K562 (cell line): ENCODE results near the gene ICAM1. TPM values are rescaled to one million over a fixed set of nuclear protein-coding genes. Genes with fewer than 3 reads are reported as not detected.

Experiments
- BRD4 ChIP-seq: fragments of 200-600 bp; sonication (generic); IDR thresholded peaks from 2 replicates; pipeline ENCODE4 v1.6.1; 2017; ENCODE audit warnings: inconsistent platforms
- CTCFL ChIP-seq: IDR thresholded peaks from 2 replicates; pipeline ENCODE4 v1.6.1; 2011; ENCODE audit warnings: borderline replicate concordance, low read depth, mild to moderate bottlenecking, moderate library complexity, low read length; ENCODE audit not compliant: insufficient read depth, poor library complexity, severe bottlenecking
- FOXJ2 ChIP-seq: fragments of 200-800 bp; sonication (Bioruptor generic); IDR thresholded peaks from 2 replicates; pipeline ENCODE4 v1.6.1; 2016; ENCODE audit warnings: missing genetic modification characterization, missing compliant biosample characterization
- GABPA ChIP-seq: fragments of 200-800 bp; sonication (Bioruptor generic); conservative IDR thresholded peaks from 2 replicates; pipeline ENCODE4 v1.6.1; 2016; ENCODE audit warnings: low read depth, missing genetic modification characterization, missing compliant biosample characterization
- MLLT1 ChIP-seq, 2 experiments: fragments of 450-650 bp; IDR thresholded peaks; 2 replicates each; pipeline ENCODE4 v1.6.1; 2016
- POLR2G ChIP-seq: fragments of 200-400 bp; formaldehyde crosslinking; IDR thresholded peaks from 2 replicates; pipeline ENCODE4 v1.6.1; 2017; ENCODE audit warnings: low read depth, mild to moderate bottlenecking, antibody characterized with exemption, low read length, moderate library complexity
- REST ChIP-seq, 2 experiments: fragments of 450-650 bp; formaldehyde crosslinking in 1 of 2; IDR thresholded peaks; 2 replicates each; pipeline versions ENCODE4 v1.4.0 to v1.6.1; 2014 to 2020; ENCODE audit warnings: mild to moderate bottlenecking in 2 of 2, borderline replicate concordance in 1 of 2, low read depth in 1 of 2
- SUPT5H ChIP-seq: fragments of 450-650 bp; IDR thresholded peaks from 2 replicates; pipeline ENCODE4 v1.6.1; 2016
- TOE1 ChIP-seq, 2 experiments: fragments of 450-650 bp in 1 of 2; sonication (generic) in 1 of 2; formaldehyde crosslinking in 1 of 2; IDR thresholded peaks; 2 replicates each; pipeline versions ENCODE4 v1.7.1 to v1.8.0; 2016 to 2022; ENCODE audit warnings: borderline replicate concordance in 2 of 2, mild to moderate bottlenecking in 2 of 2, antibody characterized with exemption in 1 of 2, inconsistent platforms in 1 of 2, low read depth in 1 of 2, missing genetic modification reagents in 1 of 2, moderate library complexity in 1 of 2
- ZNF280A ChIP-seq: fragments of 450-650 bp; IDR thresholded peaks from 2 replicates; pipeline ENCODE4 v1.6.1; 2018; ENCODE audit warnings: mild to moderate bottlenecking, low read depth; ENCODE audit not compliant: partially characterized antibody
- polyA plus RNA-seq, 8 experiments: library from polyadenylated mRNA; depleted of rRNA in 4 of 8; stranded (reverse) in 5 of 8; unstranded in 3 of 8; fragments of >200 nt; fragmentation: Nextera tagmentation in 2 of 8; fragmentation: Illumina TruSeq in 1 of 8; extraction: Ambion mirVana in 2 of 8; extraction: Trizol in 1 of 8; gene quantifications; 2 replicates each; pipeline versions ENCODE4 v1.2.1 to v1.2.3, GENCODE V29; 2011 to 2014; ENCODE audit warnings: inconsistent platforms in 1 of 8, missing spikeins in 1 of 8
- total RNA-seq, 7 experiments: library from RNA; depleted of rRNA in 6 of 7; stranded (reverse); fragments of >200 nt in 6 of 7; fragmentation: Illumina TruSeq in 2 of 7; extraction: Trizol in 2 of 7; gene quantifications; 2 replicates each; pipeline versions ENCODE4 v1.2.1 to v1.2.3, GENCODE V29; 2011 to 2021; ENCODE audit warnings: low replicate concordance in 1 of 7

ICAM1 gene
- total and polyA plus RNA-seq, 9 of the 15 experiments (the other 6 are each of a cell fraction or from before 2014, with no cell fraction given), result 2.3 to 24.4 (median 13.4) TPM

- TF ChIP-seq TOE1 (IDR thresholded peaks at IDR 0.05; ENCODE audit: borderline replicate concordance) (peak; percentile 83), TOE1 (CRISPR knock-in tag; IDR thresholded peaks at IDR 0.05; ENCODE audit: borderline replicate concordance, low read depth) (no peak), REST (IDR thresholded peaks at IDR 0.05; ENCODE audit: borderline replicate concordance) (peak; percentile 42; the same call in 1 of the 2 replicates), REST (CRISPR knock-in tag; IDR thresholded peaks at IDR 0.05; ENCODE audit: low read depth) (0 out of 2 replicates have a peak, but pooled peaks have one; percentile 35), SUPT5H (peak; percentile 77), GABPA (tag) (peak; percentile 86), FOXJ2 (tag) (peak; percentile 67; the same call in 1 of the 2 replicates), CTCFL (peak; percentile 37), POLR2G (peak; percentile 96), MLLT1 (IDR thresholded peaks at IDR 0.05) (0 out of 4 replicates have a peak, but pooled peaks of 1 of the 2 experiments have one; percentile 12), ZNF280A (no peak), BRD4 (peak; percentile 15; the same call in 1 of the 2 replicates)
Observed at GRCh38 chr19:10270616-10271394, at the start of gene ICAM1 (continued).
